K562 (cell line): Measurements from ENCODE around the gene GPD2. TPM values are rescaled to one million over a fixed set of nuclear protein-coding genes. Genes with fewer than 3 reads are reported as not detected.

Source experiments
- CAMTA2 ChIP-seq: fragments of 250-450 bp; sonication (Bioruptor Pico); conservative IDR thresholded peaks from 2 replicates; pipeline ENCODE4 v1.5.1; 2022
- EGR1 ChIP-seq: fragments of 450-650 bp; conservative IDR thresholded peaks from 2 replicates; pipeline ENCODE4 v1.6.1; 2017; ENCODE audit warnings: mild to moderate bottlenecking
- EP400 ChIP-seq: fragments of 450-650 bp; IDR thresholded peaks from 2 replicates; pipeline ENCODE4 v1.6.1; 2017; ENCODE audit warnings: antibody characterized with exemption, mild to moderate bottlenecking, moderate library complexity
- FOXJ2 ChIP-seq: fragments of 200-800 bp; sonication (Bioruptor generic); IDR thresholded peaks from 2 replicates; pipeline ENCODE4 v1.6.1; 2016; ENCODE audit warnings: missing genetic modification characterization, missing compliant biosample characterization
- GMEB1 ChIP-seq: fragments of 250-450 bp; sonication (Bioruptor Pico); IDR thresholded peaks from 2 replicates; pipeline ENCODE4 v1.4.0; 2020; ENCODE audit warnings: mild to moderate bottlenecking
- IFI16 ChIP-seq: fragments of 250-450 bp; sonication (Bioruptor Pico); IDR thresholded peaks from 2 replicates; pipeline ENCODE4 v2.1.2; 2022; ENCODE audit warnings: mild to moderate bottlenecking, inconsistent platforms
- NFIX ChIP-seq: fragments of 250-450 bp; sonication (Bioruptor Pico); IDR thresholded peaks from 2 replicates; pipeline ENCODE4 v1.4.0; 2020; ENCODE audit warnings: low read depth, mild to moderate bottlenecking, moderate library complexity
- NRF1 ChIP-seq, 2 experiments: fragments of 450-650 bp; IDR thresholded peaks in 1 of 2; conservative IDR thresholded peaks in 1 of 2; 2 replicates each; pipeline ENCODE4 v1.6.1; 2014; ENCODE audit warnings: mild to moderate bottlenecking in 2 of 2
- POLR3G ChIP-seq: IDR thresholded peaks from 2 replicates; pipeline ENCODE4 v1.6.1; 2011; ENCODE audit not compliant: insufficient read length, insufficient replicate concordance; ENCODE audit errors: extremely low read depth
- RERE ChIP-seq: sonication (generic); formaldehyde crosslinking; IDR thresholded peaks from 2 replicates; pipeline ENCODE4 v1.8.0; 2023; ENCODE audit warnings: missing genetic modification reagents, mild to moderate bottlenecking, borderline replicate concordance
- ZNF24 ChIP-seq: fragments of 450-650 bp; IDR thresholded peaks from 2 replicates; pipeline ENCODE4 v1.6.1; 2016
- ZNF253 ChIP-seq: fragments of 250-450 bp; sonication (Bioruptor Pico); conservative IDR thresholded peaks from 2 replicates; pipeline ENCODE4 v1.6.1; 2021; ENCODE audit warnings: mild to moderate bottlenecking
- ZNF263 ChIP-seq: sonication (generic); formaldehyde crosslinking; IDR thresholded peaks from 2 replicates; pipeline ENCODE4 v1.8.0; 2022; ENCODE audit warnings: mild to moderate bottlenecking, missing genetic modification reagents, borderline replicate concordance
- ZNF277 ChIP-seq: fragments of 250-450 bp; sonication (Bioruptor Pico); IDR thresholded peaks from 2 replicates; pipeline ENCODE4 v1.8.0; 2022; ENCODE audit warnings: inconsistent platforms, mild to moderate bottlenecking, moderate library complexity, borderline replicate concordance
- ZNF778 ChIP-seq: fragments of 450-650 bp; formaldehyde crosslinking; IDR thresholded peaks from 2 replicates; pipeline ENCODE4 v1.4.0; 2020; ENCODE audit warnings: mild to moderate bottlenecking, moderate library complexity
- polyA plus RNA-seq, 8 experiments: library from polyadenylated mRNA; depleted of rRNA in 4 of 8; stranded (reverse) in 5 of 8; unstranded in 3 of 8; fragments of >200 nt; fragmentation: Nextera tagmentation in 2 of 8; fragmentation: Illumina TruSeq in 1 of 8; extraction: Ambion mirVana in 2 of 8; extraction: Trizol in 1 of 8; gene quantifications; 2 replicates each; pipeline versions ENCODE4 v1.2.1 to v1.2.3, GENCODE V29; 2011 to 2014; ENCODE audit warnings: inconsistent platforms in 1 of 8, missing spikeins in 1 of 8
- total RNA-seq, 7 experiments: library from RNA; depleted of rRNA in 6 of 7; stranded (reverse); fragments of >200 nt in 6 of 7; fragmentation: Illumina TruSeq in 2 of 7; extraction: Trizol in 2 of 7; gene quantifications; 2 replicates each; pipeline versions ENCODE4 v1.2.1 to v1.2.3, GENCODE V29; 2011 to 2021; ENCODE audit warnings: low replicate concordance in 1 of 7

Gene GPD2
- total and polyA plus RNA-seq, 9 of the 15 experiments (the other 6 are each of a cell fraction or from before 2014, with no cell fraction given), result 5.2 to 39.2 (median 19.0) TPM

- TF ChIP-seq RERE (0 out of 2 replicates have a peak, but pooled peaks have one; percentile 31), NRF1 (conservative IDR thresholded peaks at IDR 0.05 in 1 of 2, IDR thresholded peaks at IDR 0.05 in 1 of 2) (peak; percentile 71 to 76), CAMTA2 (CRISPR knock-in tag) (no peak), ZNF277 (CRISPR knock-in tag) (no peak), ZNF263 (CRISPR knock-in tag) (peak; percentile 92), GMEB1 (CRISPR knock-in tag) (no peak), ZNF253 (CRISPR knock-in tag) (no peak), POLR3G (no peak), FOXJ2 (tag) (no peak), IFI16 (CRISPR knock-in tag) (no peak), NFIX (CRISPR knock-in tag) (no peak), EP400 (no peak), EGR1 (peak; percentile 73), ZNF778 (CRISPR knock-in tag) (no peak), ZNF24 (no peak)
These were observed at the start of gene GPD2 (continued) for GRCh38 chr2:156435718-156436496.
